Renal cortex interstitium (tissue), 11 donors: ENCODE measurements around the gene UTS2B. TPM values are rescaled to one million over a fixed set of nuclear protein-coding genes. Genes with fewer than 3 reads are reported as not detected.
"Not testable (repeated sequence)": the region's sequence is repeated elsewhere in the genome, so short reads cannot be mapped to it uniquely, and the experiment has no call there.

ENCODE experiments used
- DNase-seq, 11 donors: peaks; one replicate each; pipeline ENCODE4 v3.0.0-alpha.2; 2013; ENCODE audit warnings: low read depth in 9 of 11, low spot score in 4 of 11; ENCODE audit errors: extremely low read depth in 1 of 11
- polyA plus RNA-seq, 3 donors: library from polyadenylated mRNA; unstranded; fragments of 120-200 nt; gene quantifications; one replicate each; pipeline ENCODE4 v1.2.1, GENCODE V29; 2013; ENCODE audit not compliant: insufficient read length in 3 of 3

The UTS2B gene
- polyA plus RNA-seq, 3 donors: 0.65 to 0.88 (median 0.70) TPM

- no peak for DNase-seq
Observed at GRCh38 chr3:191259486-191259885, 70.8 kb downstream of the UTS2B start.

DNA sequence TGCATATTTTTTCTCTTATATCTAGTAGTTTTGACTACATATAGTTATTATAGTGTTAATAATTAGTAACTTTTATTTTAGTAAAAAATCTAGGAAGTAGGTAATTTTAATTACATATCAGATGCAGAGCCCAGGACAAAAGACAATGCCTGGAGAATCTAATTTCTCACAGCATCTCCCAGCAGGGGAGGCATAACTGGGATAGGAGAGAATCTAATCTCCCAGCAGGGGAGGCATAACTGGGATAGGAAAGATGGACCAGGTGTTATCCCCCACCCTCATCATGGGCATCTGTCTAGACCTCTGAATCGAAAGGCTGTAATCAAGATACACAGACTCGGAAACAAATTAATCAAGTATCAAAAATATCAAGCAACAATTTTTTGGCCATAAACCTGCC is 73.0 kb downstream of the UTS2B start:
- no peak for DNase-seq

- DNase-seq: no peak
Observed at GRCh38 chr3:191256405-191256804, 73.9 kb downstream of the UTS2B start.

DNA sequence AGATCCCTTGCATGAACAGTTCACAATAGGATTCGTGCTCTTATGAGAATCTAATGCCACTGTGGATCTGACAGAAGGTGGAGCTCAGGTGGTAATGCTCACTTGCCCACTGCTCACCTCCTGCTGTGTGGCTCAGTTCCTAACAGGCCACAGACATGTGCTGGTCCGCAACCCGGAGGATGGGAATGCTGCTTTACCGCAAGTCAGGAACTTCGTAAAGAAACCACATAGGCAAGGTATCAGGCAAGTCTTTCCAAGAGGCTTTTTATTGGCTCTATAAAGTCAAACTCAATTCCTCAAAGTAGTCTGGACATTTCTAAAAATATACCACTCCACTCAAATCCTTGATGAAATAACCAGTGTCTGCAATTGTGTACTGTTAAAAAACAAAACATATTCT is 75.2 kb downstream of the UTS2B start:
- DNase-seq: no peak

- DNase-seq: no peak
Observed at GRCh38 chr3:191254098-191254873, 76.0 kb downstream of the UTS2B start.

DNA sequence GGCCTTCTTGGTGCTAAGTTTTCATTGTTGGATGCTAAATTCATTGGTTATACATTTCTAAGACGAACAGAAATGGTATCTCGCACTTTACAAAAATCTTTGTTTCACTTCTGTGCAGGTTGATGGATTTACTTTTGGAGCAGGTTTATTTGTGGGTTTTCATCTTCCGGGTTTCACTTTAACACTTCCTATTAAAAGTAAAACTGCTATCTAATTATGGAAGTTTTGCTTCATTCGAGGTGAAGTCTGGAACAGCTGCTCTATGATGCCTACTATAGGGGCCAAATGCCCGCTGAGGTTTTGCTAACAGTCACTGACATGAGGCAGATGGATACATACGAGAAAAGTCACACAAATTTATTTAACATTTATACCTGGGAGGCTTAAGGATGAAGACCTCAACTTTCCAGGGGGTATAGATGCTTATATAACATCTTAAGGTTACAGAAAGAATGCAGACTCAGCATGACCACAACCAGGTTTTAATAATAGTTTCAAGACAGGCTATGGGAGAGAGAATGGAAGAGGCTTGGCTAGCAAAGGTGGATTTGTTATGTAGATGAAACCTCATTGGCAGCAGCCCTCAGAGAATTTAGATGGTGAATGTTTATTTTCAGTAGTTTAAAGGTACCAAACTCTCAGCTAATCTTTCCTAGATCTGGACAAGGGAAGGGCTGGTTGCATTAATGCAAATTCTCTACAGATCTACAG is 77.1 kb downstream of the UTS2B start:
- DNase-seq: no peak

GRCh38 chr3:191246630-191247029 is 83.7 kb downstream of the UTS2B start:
- no peak for DNase-seq

- not testable (repeated sequence) for DNase-seq
Observed at GRCh38 chr3:191246034-191246433, 84.3 kb downstream of the UTS2B start.

DNA sequence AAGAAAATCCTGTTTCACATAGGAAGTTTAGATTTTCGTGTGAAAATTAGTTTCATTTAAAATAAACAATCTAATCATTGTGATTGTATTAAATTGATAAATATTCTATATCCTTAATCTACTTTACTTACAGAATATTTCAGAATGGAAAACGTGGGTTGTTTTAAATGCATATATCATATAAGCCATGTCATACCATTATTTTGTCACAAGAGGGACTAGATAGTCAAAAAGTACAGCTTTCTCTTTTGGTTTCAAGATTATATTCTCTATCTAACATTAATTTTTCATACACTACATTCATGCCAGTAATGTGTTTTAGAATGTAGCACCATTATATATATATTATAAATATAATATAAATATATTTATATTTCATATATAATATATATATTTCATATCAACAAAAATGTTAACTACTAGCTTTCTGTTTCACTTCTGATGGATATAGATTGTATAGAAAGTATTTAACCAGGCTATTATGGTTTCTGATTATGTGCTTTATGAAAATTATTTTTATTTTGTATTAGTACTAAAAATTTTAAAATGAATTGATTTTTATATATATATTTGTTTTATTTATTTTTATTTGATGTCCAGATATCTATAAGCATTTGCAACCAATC is 86.0 kb downstream of the UTS2B start:
- DNase-seq: no peak

- DNase-seq: no peak
Observed at GRCh38 chr3:191240486-191240885, 89.8 kb downstream of the UTS2B start.

- no peak for DNase-seq
Observed at GRCh38 chr3:191239407-191240031, 90.8 kb downstream of the UTS2B start.

GRCh38 chr3:191238321-191238817 is 92.0 kb downstream of the UTS2B start:
- no peak for DNase-seq

GRCh38 chr3:191237047-191237882 is 93.1 kb downstream of the UTS2B start:
- DNase-seq: no peak

DNA sequence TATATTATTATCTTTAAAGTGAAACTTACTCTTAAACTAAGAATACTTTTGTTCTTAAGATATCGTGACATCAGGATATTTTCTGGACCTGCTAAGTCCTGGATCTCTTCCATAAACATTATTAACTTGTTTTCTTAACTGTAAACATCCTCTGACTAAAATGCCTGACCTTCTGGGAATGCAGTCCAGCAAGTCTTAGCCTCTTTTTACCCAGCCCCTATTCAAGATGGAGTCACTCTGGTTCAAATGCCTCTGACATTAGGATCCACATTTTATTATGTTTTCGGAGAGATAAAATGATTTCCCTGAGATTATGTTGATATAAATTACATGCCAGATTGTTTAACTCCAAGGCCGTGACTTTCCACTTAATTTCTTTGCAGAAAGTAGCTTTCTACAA is 93.7 kb downstream of the UTS2B start:
- peak in 7 of 11 donors; percentile 11 to 27 (median 19) for DNase-seq

GRCh38 chr3:191235331-191236314 is 94.7 kb downstream of the UTS2B start:
- no peak for DNase-seq

DNA sequence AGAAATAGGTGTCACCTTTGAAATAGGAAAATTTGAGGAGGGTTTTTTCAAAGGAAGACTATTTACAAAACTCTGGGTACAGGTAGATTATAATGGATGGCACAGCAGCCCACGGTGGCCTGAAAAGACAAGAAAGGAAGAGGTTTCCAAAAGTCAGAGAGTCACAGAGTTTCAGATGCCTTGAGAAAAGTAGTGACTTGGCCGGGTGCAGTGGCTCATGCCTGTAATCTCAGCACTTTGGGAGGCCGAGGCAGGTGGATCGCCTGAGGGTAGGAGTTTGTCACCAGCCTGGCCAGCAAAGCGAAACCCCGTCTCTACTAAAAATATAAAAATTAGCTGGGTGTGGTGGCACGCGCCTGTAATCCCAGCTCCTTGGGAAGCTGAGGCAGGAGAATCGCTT is 96.1 kb downstream of the UTS2B start:
- DNase-seq: no peak

DNA sequence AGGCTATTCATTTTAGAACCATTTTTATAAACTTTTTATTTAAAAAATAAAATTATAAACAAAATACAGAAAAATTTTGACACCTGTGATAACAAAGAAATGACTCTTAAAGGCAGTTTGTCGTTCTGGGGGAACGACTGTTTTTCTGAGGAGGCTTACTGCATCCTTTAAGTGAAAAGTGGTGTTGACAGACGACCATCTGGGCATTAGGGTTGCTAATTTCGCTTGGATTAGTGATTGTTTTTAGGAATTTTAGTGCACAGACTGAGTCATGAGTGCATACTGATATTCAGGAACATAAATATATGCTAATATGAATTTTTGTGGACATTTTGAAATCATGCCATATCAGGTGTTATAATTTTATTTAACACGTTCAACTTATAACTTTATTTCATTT is 102.8 kb downstream of the UTS2B start:
- no peak for DNase-seq

DNA sequence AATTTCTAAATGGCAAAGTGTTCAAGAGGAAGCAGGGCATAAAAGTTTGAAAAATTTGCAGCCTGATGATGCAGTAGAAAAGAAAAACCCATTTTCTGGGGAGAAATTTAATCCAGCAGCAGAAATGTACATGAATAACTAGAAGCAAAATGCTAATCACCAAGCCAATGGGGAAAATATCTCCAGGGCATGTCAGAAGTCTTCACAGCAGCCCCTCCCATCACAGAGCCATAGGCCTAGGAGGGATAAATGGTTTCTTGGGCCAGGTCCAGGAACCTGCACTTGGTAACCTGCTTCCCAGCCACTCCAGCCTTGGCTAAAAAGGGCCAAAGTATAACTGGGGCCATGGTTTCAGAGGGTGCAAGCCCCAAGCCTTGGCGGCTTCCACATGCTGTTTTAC is 108.7 kb downstream of the UTS2B start:
- DNase-seq: no peak
